ENCODE measurements around the gene OAS3.
"Not testable (repeated sequence)": the region's sequence is repeated elsewhere in the genome, so short reads cannot be mapped to it uniquely, and the experiment has no call there.

OAS3 gene

DNA sequence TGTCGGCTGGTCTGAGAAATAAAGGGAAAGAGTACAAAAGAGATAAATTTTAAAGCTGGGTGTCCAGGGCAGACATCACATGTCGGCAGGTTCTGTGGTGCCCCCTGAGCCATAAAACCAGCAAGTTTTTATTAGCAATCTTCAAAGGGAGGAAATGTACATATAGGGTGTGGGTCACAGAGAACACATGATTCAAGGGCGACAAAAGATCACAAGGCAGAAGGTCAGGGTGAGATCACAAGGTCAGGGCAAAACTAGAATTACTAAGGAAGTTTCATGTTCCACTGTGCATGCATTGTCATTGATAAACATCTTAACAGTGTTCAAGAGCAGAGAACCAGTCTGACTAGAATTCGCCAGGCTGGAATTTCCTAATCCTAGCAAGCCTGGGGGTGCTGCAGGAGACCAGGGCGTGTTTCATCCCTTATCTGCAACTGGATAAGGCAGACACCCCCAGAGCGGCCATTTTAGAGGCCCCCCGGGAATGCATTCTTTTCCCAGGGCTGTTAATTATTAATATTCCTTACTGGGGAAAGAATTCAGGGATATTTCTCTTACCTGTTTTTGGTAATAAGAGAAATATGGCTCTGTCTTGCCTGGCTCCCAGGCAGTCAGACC is 11.7 kb upstream of the OAS3 start:
- DNase-seq (ENCODE audit: low read depth in 1 of 2, low spot score in 1 of 2); H3K27ac ChIP-seq (replicated peaks); H3K4me3 ChIP-seq (replicated peaks; ENCODE audit: insufficient read depth, low read length); H3K27me3 ChIP-seq (ENCODE audit: insufficient read depth, poor library complexity, severe bottlenecking): not testable (repeated sequence)

DNA sequence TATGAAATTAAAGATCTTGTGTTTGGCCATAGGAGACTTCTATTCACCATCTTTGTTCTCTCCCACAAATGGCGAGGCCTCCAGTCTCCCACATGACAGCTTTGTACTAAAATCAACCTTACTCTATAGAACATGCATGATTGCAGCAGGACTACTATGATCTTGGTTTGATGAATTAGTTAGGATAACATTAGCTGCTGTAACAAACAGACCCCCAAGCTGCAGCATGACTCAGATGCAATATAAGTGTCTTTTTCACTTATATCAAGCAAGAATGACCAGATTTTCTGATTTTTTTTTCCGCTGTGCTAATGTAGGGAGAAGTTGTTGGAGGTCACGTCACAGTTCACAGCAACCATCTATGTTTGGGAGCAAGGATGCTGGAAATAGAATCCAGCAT is 10.8 kb upstream of the OAS3 start:
- Histone ChIP-seq H3K27me3 (ENCODE audit: insufficient read depth, poor library complexity, severe bottlenecking) (peaks cover 5% of the 10 kb centered on the region), H3K4me3 (replicated peaks; ENCODE audit: insufficient read depth, low read length) (no peak overlapping the region), H3K27ac (replicated peaks) (no peak overlapping the region)
- no peak for DNase-seq (ENCODE audit: low read depth in 1 of 2, low spot score in 1 of 2)
- TF ChIP-seq GABPA (IDR thresholded peaks at IDR 0.05; ENCODE audit: low read depth) = no peak
- TF ChIP-seq, protein P1, sequence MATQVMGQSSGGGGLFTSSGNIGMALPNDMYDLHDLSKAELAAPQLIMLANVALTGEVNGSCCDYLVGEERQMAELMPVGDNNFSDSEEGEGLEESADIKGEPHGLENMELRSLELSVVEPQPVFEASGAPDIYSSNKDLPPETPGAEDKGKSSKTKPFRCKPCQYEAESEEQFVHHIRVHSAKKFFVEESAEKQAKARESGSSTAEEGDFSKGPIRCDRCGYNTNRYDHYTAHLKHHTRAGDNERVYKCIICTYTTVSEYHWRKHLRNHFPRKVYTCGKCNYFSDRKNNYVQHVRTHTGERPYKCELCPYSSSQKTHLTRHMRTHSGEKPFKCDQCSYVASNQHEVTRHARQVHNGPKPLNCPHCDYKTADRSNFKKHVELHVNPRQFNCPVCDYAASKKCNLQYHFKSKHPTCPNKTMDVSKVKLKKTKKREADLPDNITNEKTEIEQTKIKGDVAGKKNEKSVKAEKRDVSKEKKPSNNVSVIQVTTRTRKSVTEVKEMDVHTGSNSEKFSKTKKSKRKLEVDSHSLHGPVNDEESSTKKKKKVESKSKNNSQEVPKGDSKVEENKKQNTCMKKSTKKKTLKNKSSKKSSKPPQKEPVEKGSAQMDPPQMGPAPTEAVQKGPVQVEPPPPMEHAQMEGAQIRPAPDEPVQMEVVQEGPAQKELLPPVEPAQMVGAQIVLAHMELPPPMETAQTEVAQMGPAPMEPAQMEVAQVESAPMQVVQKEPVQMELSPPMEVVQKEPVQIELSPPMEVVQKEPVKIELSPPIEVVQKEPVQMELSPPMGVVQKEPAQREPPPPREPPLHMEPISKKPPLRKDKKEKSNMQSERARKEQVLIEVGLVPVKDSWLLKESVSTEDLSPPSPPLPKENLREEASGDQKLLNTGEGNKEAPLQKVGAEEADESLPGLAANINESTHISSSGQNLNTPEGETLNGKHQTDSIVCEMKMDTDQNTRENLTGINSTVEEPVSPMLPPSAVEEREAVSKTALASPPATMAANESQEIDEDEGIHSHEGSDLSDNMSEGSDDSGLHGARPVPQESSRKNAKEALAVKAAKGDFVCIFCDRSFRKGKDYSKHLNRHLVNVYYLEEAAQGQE (IDR thresholded peaks at IDR 0.05; ENCODE audit: insufficient replicate concordance, low read depth) = no peak
- no peak for TF ChIP-seq POLR2AphosphoS5 (IDR thresholded peaks at IDR 0.05; ENCODE audit: low read depth)
- TF ChIP-seq SPI1 (IDR thresholded peaks at IDR 0.05; ENCODE audit: borderline replicate concordance, low read depth) = no peak
- TF ChIP-seq, protein P2, sequence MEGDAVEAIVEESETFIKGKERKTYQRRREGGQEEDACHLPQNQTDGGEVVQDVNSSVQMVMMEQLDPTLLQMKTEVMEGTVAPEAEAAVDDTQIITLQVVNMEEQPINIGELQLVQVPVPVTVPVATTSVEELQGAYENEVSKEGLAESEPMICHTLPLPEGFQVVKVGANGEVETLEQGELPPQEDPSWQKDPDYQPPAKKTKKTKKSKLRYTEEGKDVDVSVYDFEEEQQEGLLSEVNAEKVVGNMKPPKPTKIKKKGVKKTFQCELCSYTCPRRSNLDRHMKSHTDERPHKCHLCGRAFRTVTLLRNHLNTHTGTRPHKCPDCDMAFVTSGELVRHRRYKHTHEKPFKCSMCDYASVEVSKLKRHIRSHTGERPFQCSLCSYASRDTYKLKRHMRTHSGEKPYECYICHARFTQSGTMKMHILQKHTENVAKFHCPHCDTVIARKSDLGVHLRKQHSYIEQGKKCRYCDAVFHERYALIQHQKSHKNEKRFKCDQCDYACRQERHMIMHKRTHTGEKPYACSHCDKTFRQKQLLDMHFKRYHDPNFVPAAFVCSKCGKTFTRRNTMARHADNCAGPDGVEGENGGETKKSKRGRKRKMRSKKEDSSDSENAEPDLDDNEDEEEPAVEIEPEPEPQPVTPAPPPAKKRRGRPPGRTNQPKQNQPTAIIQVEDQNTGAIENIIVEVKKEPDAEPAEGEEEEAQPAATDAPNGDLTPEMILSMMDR (IDR thresholded peaks at IDR 0.05; ENCODE audit: insufficient read depth, low read length) = no peak

DNA sequence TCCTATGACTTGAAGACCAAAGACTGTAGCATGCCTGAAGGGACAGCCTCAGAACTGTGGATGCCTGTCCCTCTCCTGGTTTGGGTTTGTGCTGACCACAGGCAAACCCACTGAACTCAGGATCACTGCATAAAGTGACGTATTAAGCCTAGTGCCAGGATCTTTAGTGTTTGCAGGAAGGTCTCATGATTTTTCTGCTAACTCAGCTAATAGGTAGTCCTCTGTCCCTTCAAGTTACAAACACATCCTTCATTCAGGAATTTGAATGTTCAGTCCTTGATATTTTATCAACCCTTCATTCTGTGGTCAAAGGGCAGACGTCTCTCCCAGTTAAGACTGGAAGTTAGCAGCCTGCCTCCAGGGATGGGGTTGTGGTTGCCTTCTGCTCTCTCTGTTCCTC is 10.3 kb upstream of the OAS3 start:
- TF ChIP-seq SPI1 (IDR thresholded peaks at IDR 0.05; ENCODE audit: borderline replicate concordance, low read depth) (no peak), POLR2AphosphoS5 (IDR thresholded peaks at IDR 0.05; ENCODE audit: low read depth) (no peak), GABPA (IDR thresholded peaks at IDR 0.05; ENCODE audit: low read depth) (no peak)
- TF ChIP-seq, protein P1 (IDR thresholded peaks at IDR 0.05; ENCODE audit: insufficient replicate concordance, low read depth) = no peak
- TF ChIP-seq, protein P2 (IDR thresholded peaks at IDR 0.05; ENCODE audit: insufficient read depth, low read length) = no peak
- H3K27me3 ChIP-seq (ENCODE audit: insufficient read depth, poor library complexity, severe bottlenecking) = peaks cover 5% of the 10 kb centered on the region
- no peak overlapping the region for H3K27ac ChIP-seq (replicated peaks)
- no peak overlapping the region for H3K4me3 ChIP-seq (replicated peaks; ENCODE audit: insufficient read depth, low read length)
- no peak for DNase-seq (ENCODE audit: low read depth in 1 of 2, low spot score in 1 of 2)

DNA sequence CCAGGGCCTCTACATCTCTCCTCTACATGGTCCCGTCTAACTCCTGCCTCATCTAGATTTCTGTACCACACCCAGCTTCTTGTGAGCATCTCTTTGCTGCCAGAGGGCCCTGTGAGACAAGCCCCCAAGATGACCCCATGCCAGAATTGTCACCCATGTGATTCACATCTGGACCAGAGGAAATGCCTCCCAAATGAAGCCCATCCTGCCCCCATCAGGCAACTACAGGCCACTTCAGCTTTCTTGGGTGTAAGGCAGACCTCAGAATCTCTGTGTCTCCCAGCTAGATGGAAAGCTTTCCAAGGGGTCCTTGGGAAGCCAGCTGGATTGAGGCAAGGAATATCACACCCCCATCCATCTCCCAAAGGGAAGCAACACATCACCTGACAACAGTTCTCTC is 9.3 kb upstream of the OAS3 start:
- TF ChIP-seq SPI1 (IDR thresholded peaks at IDR 0.05; ENCODE audit: borderline replicate concordance, low read depth) (no peak), POLR2AphosphoS5 (IDR thresholded peaks at IDR 0.05; ENCODE audit: low read depth) (no peak), GABPA (IDR thresholded peaks at IDR 0.05; ENCODE audit: low read depth) (no peak)
- TF ChIP-seq, protein P2 (IDR thresholded peaks at IDR 0.05; ENCODE audit: insufficient read depth, low read length) = no peak
- TF ChIP-seq, protein P1 (IDR thresholded peaks at IDR 0.05; ENCODE audit: insufficient replicate concordance, low read depth) = no peak
- Histone ChIP-seq H3K27me3 (ENCODE audit: insufficient read depth, poor library complexity, severe bottlenecking) (peaks cover 5% of the 10 kb centered on the region), H3K27ac (replicated peaks) (no peak overlapping the region), H3K4me3 (replicated peaks; ENCODE audit: insufficient read depth, low read length) (no peak overlapping the region)
- no peak for DNase-seq (ENCODE audit: low read depth in 1 of 2, low spot score in 1 of 2)

All from HL-60 (cell line).